Gastrocnemius medialis (tissue), 4 donors: ENCODE data around the gene THOC6. TPM values are rescaled to one million over a fixed set of nuclear protein-coding genes. Genes with fewer than 3 reads are reported as not detected.

ENCODE experiments used
- ATAC-seq, 2 donors: fragments of 150-250 bp; one replicate each; pipeline ENCODE4 v1.9.1; 2016
- DNase-seq, 2 donors: peaks; one replicate each; pipeline ENCODE4 v3.0.0-alpha.2; 2019
- H3K27ac ChIP-seq, 4 donors: fragments of 200-600 bp; sonication (generic); 1 replicate in 1 of 4; 2 replicates in 3 of 4; pipeline ENCODE4 v1.5.1; 2016 to 2018; ENCODE audit warnings: mild to moderate bottlenecking in 2 of 4, moderate library complexity in 1 of 4
- H3K27me3 ChIP-seq, 3 donors: fragments of 200-600 bp; sonication (generic) in 2 of 3; 1 replicate in 1 of 3; 2 replicates in 2 of 3; pipeline versions ENCODE4 v1.5.1 to v1.6.0; 2016 to 2019; ENCODE audit warnings: mild to moderate bottlenecking in 1 of 3, moderate library complexity in 1 of 3
- H3K36me3 ChIP-seq, 2 donors: fragments of 200-600 bp; sonication (generic) in 1 of 2; one replicate each; pipeline ENCODE4 v1.5.1; 2017 to 2018
- H3K4me1 ChIP-seq, 2 donors: fragments of 200-600 bp; sonication (generic) in 1 of 2; one replicate each; pipeline ENCODE4 v1.5.1; 2016 to 2017; ENCODE audit warnings: mild to moderate bottlenecking in 2 of 2
- H3K4me3 ChIP-seq, 4 donors: fragments of 200-600 bp; sonication (generic) in 3 of 4; 1 replicate in 1 of 4; 2 replicates in 3 of 4; pipeline ENCODE4 v1.5.1; 2016 to 2019; ENCODE audit warnings: mild to moderate bottlenecking in 2 of 4
- H3K9me3 ChIP-seq, 3 donors: fragments of 200-600 bp; sonication (generic) in 2 of 3; 1 replicate in 1 of 3; 2 replicates in 2 of 3; pipeline ENCODE4 v1.5.1; 2016 to 2019
- CTCF ChIP-seq, 5 experiments: fragments of 450-650 bp in 3 of 5; fragments of 200-600 bp in 2 of 5; sonication (generic) in 2 of 5; IDR thresholded peaks in 4 of 5; conservative IDR thresholded peaks in 1 of 5; 1 replicate in 4 of 5; 2 replicates in 1 of 5; pipeline ENCODE4 v1.5.1; 2016 to 2019; ENCODE audit warnings: antibody characterized with exemption in 5 of 5, mild to moderate bottlenecking in 3 of 5, moderate library complexity in 3 of 5
- POLR2A ChIP-seq, 2 donors: fragments of 450-650 bp; IDR thresholded peaks; one replicate each; pipeline ENCODE4 v1.6.1; 2017; ENCODE audit warnings: antibody characterized with exemption in 2 of 2, mild to moderate bottlenecking in 2 of 2, moderate library complexity in 2 of 2
- in situ Hi-C, 4 donors: fragments of 200-750 bp; cut with MboI; loops; one replicate each; pipeline versions ENCODE4 v1.15.0 to v1.8.0; 2017; ENCODE audit warnings: low sequenced_read_pairs in 4 of 4
- intact Hi-C: fragments of 100-400 bp; cut with DNase I; formaldehyde crosslinking; loops from one replicate; pipeline ENCODE4 v1.15.1; 2023; ENCODE audit warnings: low total_unique reads
- total RNA-seq, 4 donors: library from RNA; depleted of rRNA; stranded (reverse); fragments of >200 nt; gene quantifications; one replicate each; pipeline versions ENCODE4 v1.1.0 to v1.2.3, GENCODE V29; 2016

THOC6 gene
- total RNA-seq, 4 donors from 2014 or later = 15.0 to 31.1 (median 21.5) TPM

- ATAC-seq (peak in 1 of 2 donors; percentile 0), DNase-seq (no peak)
- peak overlapping the region; percentile 69 to 85 (median 82) for H3K27ac ChIP-seq
- TF ChIP-seq POLR2A (IDR thresholded peaks at IDR 0.05) = no peak
- TF ChIP-seq CTCF (IDR thresholded peaks at IDR 0.05 in 4 of 5, conservative IDR thresholded peaks at IDR 0.05 in 1 of 5) = no peak
- H3K36me3 ChIP-seq = no peaks in the 10 kb centered on the region
- in situ Hi-C loops = loop anchor here in 3 of 4 donors (5.0 to 10.0 kb wide), 4 partner anchors 62 to 105 kb away; no protein-coding TSS in a partner anchor
- intact Hi-C loops = no loop called here
- H3K27me3 ChIP-seq = no peaks in the 10 kb centered on the region
- peaks cover 44 to 56% of the 10 kb centered on the region in 2 donors for H3K4me1 ChIP-seq
- no peak overlapping the region for H3K4me3 ChIP-seq
- H3K9me3 ChIP-seq = no peaks in the 10 kb centered on the region
These were observed 38.7 kb downstream of the THOC6 start for GRCh38 chr16:3062553-3062952.

DNA sequence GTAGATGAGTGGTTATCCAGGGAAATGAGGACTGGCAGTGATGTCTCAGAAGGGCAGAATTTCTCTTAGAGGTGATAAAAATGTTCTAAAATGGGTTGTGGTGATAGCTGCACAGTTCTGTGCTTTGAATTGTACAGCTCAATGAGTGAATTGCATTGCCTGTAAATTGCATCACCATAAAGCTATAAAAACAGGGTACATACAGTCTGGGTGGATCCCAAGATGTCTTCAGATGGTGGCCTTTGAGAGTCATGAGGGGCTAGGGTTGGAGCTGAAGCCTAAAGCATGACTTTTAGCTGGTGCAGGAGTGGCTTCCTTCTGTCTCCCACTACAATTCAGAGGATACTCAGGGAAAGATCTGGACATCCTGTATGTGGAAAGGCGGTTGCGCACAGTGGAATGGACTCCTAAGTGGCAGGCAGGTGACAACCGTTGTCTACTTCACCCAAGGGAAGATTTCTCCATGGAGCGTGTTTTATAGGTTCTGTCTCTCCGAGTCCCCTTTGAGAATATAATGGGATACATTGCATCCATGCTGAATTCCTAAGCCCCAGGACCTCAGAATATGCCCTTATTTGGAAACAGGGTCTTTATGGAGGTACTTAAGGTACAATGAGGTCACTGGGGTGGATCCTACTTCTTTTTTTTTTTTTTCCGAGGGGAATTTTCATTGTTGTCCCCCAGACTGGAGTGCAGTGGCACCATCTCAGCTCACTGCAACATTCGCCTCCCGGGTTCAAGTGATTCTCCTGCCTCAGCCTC, 40.0 kb downstream of the THOC6 start:
- Histone ChIP-seq H3K27ac (peak overlapping the region in 3 of 4 donors; percentile 75 to 85 (median 76)), H3K36me3 (no peaks in the 10 kb centered on the region), H3K4me1 (peaks cover 44 to 47% of the 10 kb centered on the region in 2 donors), H3K9me3 (no peaks in the 10 kb centered on the region), H3K27me3 (no peaks in the 10 kb centered on the region), H3K4me3 (no peak overlapping the region)
- in situ Hi-C loops (loop anchor here in 3 of 4 donors (5.0 to 10.0 kb wide), 4 partner anchors 61 to 103 kb away; no protein-coding TSS in a partner anchor), intact Hi-C loops (no loop called here)
- TF ChIP-seq POLR2A (IDR thresholded peaks at IDR 0.05) (no peak), CTCF (IDR thresholded peaks at IDR 0.05 in 4 of 5, conservative IDR thresholded peaks at IDR 0.05 in 1 of 5) (no peak)
- no peak for ATAC-seq
- no peak for DNase-seq

DNA sequence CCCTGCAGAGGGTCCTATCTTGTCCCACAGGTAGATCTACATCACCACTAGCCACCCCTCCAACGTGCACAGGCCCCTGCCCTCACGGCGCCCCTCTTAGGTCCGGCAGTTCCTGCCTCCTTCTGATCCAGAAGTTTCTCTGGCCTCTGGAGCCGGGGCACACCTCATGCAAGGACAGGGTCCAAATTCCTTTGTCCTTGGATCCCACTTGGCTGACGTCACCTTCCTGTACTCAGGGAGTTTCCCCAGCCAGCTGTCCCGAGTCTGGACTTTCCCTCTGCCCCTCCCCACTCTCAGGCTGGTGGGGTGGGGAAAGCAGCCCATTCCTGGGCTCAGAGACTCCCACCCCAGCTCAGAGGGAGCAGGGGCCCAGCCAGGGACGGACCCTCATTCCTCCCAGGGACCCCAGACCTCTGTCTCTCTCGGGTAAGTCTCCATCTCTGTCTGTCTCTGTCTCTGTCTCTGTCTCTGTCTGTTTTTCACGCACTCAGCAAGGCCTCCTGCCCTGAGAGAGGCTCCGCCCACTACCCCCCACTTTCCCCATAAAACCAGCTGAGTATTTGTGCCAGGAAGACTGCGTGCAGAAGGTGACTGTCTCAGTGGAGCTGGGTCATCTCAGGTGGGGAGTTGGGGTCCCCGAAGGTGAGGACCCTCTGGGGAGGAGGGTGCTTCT, 41.4 kb downstream of the THOC6 start, which contains the start of gene IL32:
Gene IL32 (plus strand): TSS at position 572 of the 673 bp plus-strand sequence. CDS start 172 bp downstream, outside the sequence.
- Histone ChIP-seq H3K27me3 (no peaks in the 10 kb centered on the region), H3K27ac (peak within 1 kb of the TSS; percentile 75 to 85 (median 78)), H3K36me3 (no peaks in the 10 kb centered on the region), H3K9me3 (no peaks in the 10 kb centered on the region), H3K4me3 (peak within 1 kb of the TSS; percentile 37 to 61 (median 49)), H3K4me1 (peaks cover 35 to 36% of the 10 kb centered on the region in 2 donors)
- in situ Hi-C loops (loop anchor here in 2 of 4 donors (10.0 kb wide), 2 partner anchors 60 to 100 kb away; no protein-coding TSS in a partner anchor), intact Hi-C loops (no loop called here)
- DNase-seq = peak; percentile 36 to 68
- peak; percentile 70 for ATAC-seq
- TF ChIP-seq POLR2A (IDR thresholded peaks at IDR 0.05) (peak; percentile 23 to 58), CTCF (IDR thresholded peaks at IDR 0.05 in 4 of 5, conservative IDR thresholded peaks at IDR 0.05 in 1 of 5) (no peak)

DNA sequence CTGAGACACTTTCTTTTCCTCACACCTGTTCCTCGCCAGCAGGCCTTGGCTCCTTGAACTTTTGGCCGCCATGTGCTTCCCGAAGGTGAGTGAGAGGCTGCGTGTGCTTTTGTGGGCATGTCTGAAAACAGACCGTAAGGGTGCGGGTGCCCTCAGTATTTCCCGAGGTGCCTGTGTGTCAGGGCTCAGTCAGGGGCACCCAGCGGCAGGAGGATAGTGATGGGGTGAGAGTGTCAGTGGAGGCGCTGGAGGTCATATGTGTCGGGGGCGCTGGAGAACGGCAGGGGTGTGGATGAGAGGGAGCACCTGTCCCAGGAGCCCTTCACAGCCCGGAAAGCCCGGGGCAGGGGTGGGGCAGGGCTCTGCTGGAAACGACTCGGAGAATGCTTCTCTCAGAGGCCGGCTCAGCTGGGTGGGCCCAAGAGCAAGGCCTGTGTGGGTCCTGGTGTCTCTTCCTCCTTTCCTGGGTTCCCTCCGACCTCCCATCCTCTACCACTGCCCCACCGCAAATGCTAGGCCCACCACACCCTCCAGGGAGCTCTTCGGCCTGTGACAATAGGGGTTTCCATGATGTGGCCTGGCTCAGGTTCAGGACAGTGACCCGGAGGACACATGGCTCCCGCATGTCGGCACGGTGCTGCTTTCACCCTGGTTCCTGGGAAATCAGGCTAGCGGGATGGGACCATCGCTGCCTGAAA, 42.1 kb downstream of the THOC6 start:
- no peaks in the 10 kb centered on the region for H3K27me3 ChIP-seq
- intact Hi-C loops = no loop called here
- peaks cover 28 to 29% of the 10 kb centered on the region in 2 donors for H3K4me1 ChIP-seq
- TF ChIP-seq CTCF (IDR thresholded peaks at IDR 0.05 in 4 of 5, conservative IDR thresholded peaks at IDR 0.05 in 1 of 5) = no peak
- TF ChIP-seq POLR2A (IDR thresholded peaks at IDR 0.05) = no peak
- peak overlapping the region; percentile 37 to 61 (median 49) for H3K4me3 ChIP-seq
- DNase-seq (no peak), ATAC-seq (no peak)
- in situ Hi-C loops = loop anchor here in 2 of 4 donors (10.0 kb wide), 2 partner anchors 59 to 99 kb away; no protein-coding TSS in a partner anchor
- no peaks in the 10 kb centered on the region for H3K36me3 ChIP-seq
- no peaks in the 10 kb centered on the region for H3K9me3 ChIP-seq
- H3K27ac ChIP-seq = peak overlapping the region; percentile 75 to 85 (median 78)
